Smooth muscle cell (in vitro differentiated cells): Measurements from ENCODE around the gene CRYL1. TPM values are rescaled to one million over a fixed set of nuclear protein-coding genes. Genes with fewer than 3 reads are reported as not detected.

Experiments used
- DNase-seq: peaks from one replicate; lab custom pipeline; 2025; ENCODE audit not compliant: unreplicated experiment; lab: John Stamatoyannopoulos, UW
- H2AFZ ChIP-seq: fragments of 200-600 bp; sonication (generic); 2 replicates; pipeline ENCODE4 v1.6.0; 2016; ENCODE audit warnings: antibody characterized with exemption, low read depth, mild to moderate bottlenecking
- H3F3A ChIP-seq: fragments of 200-600 bp; sonication (generic); 2 replicates; pipeline ENCODE4 v1.6.0; 2017; ENCODE audit warnings: antibody characterized with exemption, low read depth
- H3K27ac ChIP-seq: fragments of 200-600 bp; sonication (generic); 2 replicates; pipeline ENCODE4 v1.5.1; 2016; ENCODE audit warnings: low read depth, mild to moderate bottlenecking
- H3K27me3 ChIP-seq: fragments of 200-600 bp; sonication (generic); 2 replicates; pipeline ENCODE4 v1.6.1; 2016; ENCODE audit warnings: low read depth, mild to moderate bottlenecking
- H3K36me3 ChIP-seq: fragments of 200-600 bp; sonication (generic); 2 replicates; pipeline ENCODE4 v1.5.1; 2016; ENCODE audit warnings: low read depth
- H3K4me1 ChIP-seq: fragments of 200-600 bp; sonication (generic); 2 replicates; pipeline ENCODE4 v1.5.1; 2016; ENCODE audit warnings: low read depth
- H3K4me2 ChIP-seq: fragments of 200-600 bp; sonication (generic); 2 replicates; pipeline ENCODE4 v1.6.0; 2016; ENCODE audit warnings: mild to moderate bottlenecking
- H3K4me3 ChIP-seq: fragments of 200-600 bp; sonication (generic); 2 replicates; pipeline ENCODE4 v1.5.1; 2016; ENCODE audit warnings: mild to moderate bottlenecking
- H3K79me2 ChIP-seq: fragments of 200-600 bp; sonication (generic); 2 replicates; pipeline ENCODE4 v1.6.0; 2016; ENCODE audit warnings: low read depth, mild to moderate bottlenecking
- H3K9ac ChIP-seq: fragments of 200-600 bp; sonication (generic); 2 replicates; pipeline ENCODE4 v1.6.0; 2016; ENCODE audit warnings: low read depth
- H3K9me3 ChIP-seq: fragments of 200-600 bp; sonication (generic); replicated peaks from 2 replicates; pipeline ENCODE4 v1.5.1; 2016; ENCODE audit warnings: low read depth
- H4K20me1 ChIP-seq: fragments of 200-600 bp; sonication (generic); 2 replicates; pipeline ENCODE4 v1.6.0; 2016; ENCODE audit warnings: low read depth
- WGBS: methylation state at CpG from one replicate; pipeline ENCODE4 v1.1.7; 2016; ENCODE audit warnings: low lambda C conversion rate; 5-methylcytosine and 5-hydroxymethylcytosine counted together
- polyA plus RNA-seq: library from polyadenylated mRNA; unstranded; fragments of >200 nt; fragmentation: Nextera tagmentation; extraction: Ambion mirVana; gene quantifications from 2 replicates; pipeline ENCODE4 v1.2.1, GENCODE V29; 2016
- total RNA-seq: library from RNA; depleted of rRNA; stranded (reverse); fragments of >200 nt; gene quantifications from 2 replicates; pipeline ENCODE4 v1.2.3, GENCODE V29; 2014
- TF ChIP-seq, protein P1 (sequence below): fragments of 200-600 bp; sonication (generic); IDR thresholded peaks from 2 replicates; pipeline ENCODE4 v1.5.1; 2017; ENCODE audit warnings: borderline replicate concordance, mild to moderate bottlenecking, antibody characterized with exemption; ENCODE audit not compliant: insufficient read depth, poor library complexity, severe bottlenecking

CRYL1 gene
- total and polyA plus RNA-seq, 2 experiments from 2014 or later, result 6.5 to 12.4 TPM

GRCh38 chr13:20387441-20387971 is 138.2 kb downstream of the CRYL1 start:
- no peaks in the 10 kb centered on the region for H3K27me3 ChIP-seq
- no peak overlapping the region for H3K4me3 ChIP-seq
- WGBS, result 71% methylated on average over 8 of the region's 8 CpGs
- H4K20me1 ChIP-seq, result no peaks in the 10 kb centered on the region
- H3K9ac ChIP-seq, result no peak overlapping the region
- no peak overlapping the region for H2AFZ ChIP-seq
- no peaks in the 10 kb centered on the region for H3K4me1 ChIP-seq
- H3F3A ChIP-seq, result no peaks in the 10 kb centered on the region
- no peaks in the 10 kb centered on the region for H3K9me3 ChIP-seq
- DNase-seq, result no peak
- H3K79me2 ChIP-seq, result no peaks in the 10 kb centered on the region
- no peak overlapping the region for H3K4me2 ChIP-seq
- H3K36me3 ChIP-seq, result no peaks in the 10 kb centered on the region
- H3K27ac ChIP-seq, result no peak overlapping the region
- TF ChIP-seq, protein P1, sequence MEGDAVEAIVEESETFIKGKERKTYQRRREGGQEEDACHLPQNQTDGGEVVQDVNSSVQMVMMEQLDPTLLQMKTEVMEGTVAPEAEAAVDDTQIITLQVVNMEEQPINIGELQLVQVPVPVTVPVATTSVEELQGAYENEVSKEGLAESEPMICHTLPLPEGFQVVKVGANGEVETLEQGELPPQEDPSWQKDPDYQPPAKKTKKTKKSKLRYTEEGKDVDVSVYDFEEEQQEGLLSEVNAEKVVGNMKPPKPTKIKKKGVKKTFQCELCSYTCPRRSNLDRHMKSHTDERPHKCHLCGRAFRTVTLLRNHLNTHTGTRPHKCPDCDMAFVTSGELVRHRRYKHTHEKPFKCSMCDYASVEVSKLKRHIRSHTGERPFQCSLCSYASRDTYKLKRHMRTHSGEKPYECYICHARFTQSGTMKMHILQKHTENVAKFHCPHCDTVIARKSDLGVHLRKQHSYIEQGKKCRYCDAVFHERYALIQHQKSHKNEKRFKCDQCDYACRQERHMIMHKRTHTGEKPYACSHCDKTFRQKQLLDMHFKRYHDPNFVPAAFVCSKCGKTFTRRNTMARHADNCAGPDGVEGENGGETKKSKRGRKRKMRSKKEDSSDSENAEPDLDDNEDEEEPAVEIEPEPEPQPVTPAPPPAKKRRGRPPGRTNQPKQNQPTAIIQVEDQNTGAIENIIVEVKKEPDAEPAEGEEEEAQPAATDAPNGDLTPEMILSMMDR, result no peak

DNA sequence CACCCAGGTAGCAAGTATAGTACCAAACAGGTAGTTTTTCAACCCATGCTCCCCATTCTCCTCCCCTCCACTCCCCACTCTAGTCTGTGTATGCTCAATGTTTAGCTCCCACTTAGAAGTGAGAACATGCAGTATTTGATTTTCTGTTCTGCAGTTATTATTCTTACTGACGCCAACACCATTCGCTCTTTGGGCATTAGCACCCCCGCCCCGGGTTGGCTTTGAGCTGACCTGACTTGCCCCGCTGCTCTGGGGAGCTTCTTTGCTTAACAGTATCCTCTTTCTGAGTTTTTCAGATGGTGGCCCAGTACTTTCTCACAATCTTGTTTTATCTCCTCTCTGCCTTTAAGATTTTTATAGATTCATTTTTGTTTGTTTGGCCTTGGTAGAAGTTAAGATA is 138.7 kb downstream of the CRYL1 start:
- Histone ChIP-seq H3K27me3 (no peaks in the 10 kb centered on the region), H3K27ac (no peak overlapping the region), H3K4me1 (no peaks in the 10 kb centered on the region), H3K9me3 (no peaks in the 10 kb centered on the region), H2AFZ (no peak overlapping the region), H3F3A (no peaks in the 10 kb centered on the region), H3K79me2 (no peaks in the 10 kb centered on the region), H3K4me3 (no peak overlapping the region), H4K20me1 (no peaks in the 10 kb centered on the region), H3K4me2 (no peak overlapping the region), H3K36me3 (no peaks in the 10 kb centered on the region), H3K9ac (no peak overlapping the region)
- no peak for DNase-seq
- TF ChIP-seq, protein P1, result no peak
- 98% methylated on average over 5 of the region's 5 CpGs for WGBS

DNA sequence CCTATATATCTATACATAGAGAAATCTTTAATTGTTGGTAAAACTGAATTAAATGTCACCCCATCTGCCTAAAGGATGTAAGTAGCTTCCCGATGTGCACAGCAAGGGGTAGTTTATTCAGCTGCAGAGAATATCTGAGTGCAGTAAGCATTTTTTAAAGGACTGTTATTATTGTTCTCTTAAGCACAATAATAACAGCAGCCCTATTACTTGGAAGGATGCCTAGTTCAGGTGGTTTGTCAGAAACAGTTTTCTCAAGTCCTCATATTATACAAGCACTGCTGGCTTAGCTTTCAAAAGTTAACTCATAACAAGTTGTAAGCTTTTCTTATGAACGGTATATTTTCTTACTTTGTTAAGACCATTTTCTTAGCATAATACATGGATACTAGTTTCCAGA is 142.6 kb downstream of the CRYL1 start:
- TF ChIP-seq, protein P1, result no peak
- H3K79me2 ChIP-seq, result no peaks in the 10 kb centered on the region
- H2AFZ ChIP-seq, result no peak overlapping the region
- no peak for DNase-seq
- H3K9ac ChIP-seq, result no peak overlapping the region
- no peak overlapping the region for H3K4me2 ChIP-seq
- WGBS, result 92% methylated on average over 2 of the region's 2 CpGs
- H3K4me1 ChIP-seq, result no peaks in the 10 kb centered on the region
- H3K9me3 ChIP-seq, result no peaks in the 10 kb centered on the region
- H3K27ac ChIP-seq, result no peak overlapping the region
- no peaks in the 10 kb centered on the region for H3K27me3 ChIP-seq
- no peaks in the 10 kb centered on the region for H3K36me3 ChIP-seq
- H4K20me1 ChIP-seq, result no peaks in the 10 kb centered on the region
- H3K4me3 ChIP-seq, result no peak overlapping the region
- no peaks in the 10 kb centered on the region for H3F3A ChIP-seq

DNA sequence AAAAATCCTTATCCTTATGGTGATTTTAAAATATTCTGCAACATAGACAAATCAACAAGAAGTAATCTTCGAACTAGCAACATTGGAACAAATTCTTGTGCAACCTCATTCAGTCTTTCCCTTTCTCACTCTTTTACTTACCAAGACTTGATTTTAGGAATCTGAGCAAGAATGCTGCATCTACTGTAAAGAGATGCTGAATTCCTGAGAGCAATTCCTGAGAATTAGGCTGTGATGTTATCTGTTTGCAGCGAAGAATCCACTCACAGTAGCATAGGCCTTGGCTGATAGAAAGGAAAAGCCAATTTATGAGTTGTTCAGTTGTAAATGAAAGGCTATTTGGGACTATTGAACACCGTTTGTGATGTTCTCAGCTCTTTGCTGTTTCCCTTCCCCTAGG is 144.3 kb downstream of the CRYL1 start:
- Histone ChIP-seq H3K4me2 (no peak overlapping the region), H3K27me3 (no peaks in the 10 kb centered on the region), H3K9ac (no peak overlapping the region), H3K27ac (no peak overlapping the region), H3K79me2 (no peaks in the 10 kb centered on the region), H3F3A (no peaks in the 10 kb centered on the region), H3K4me1 (no peaks in the 10 kb centered on the region), H2AFZ (no peak overlapping the region), H4K20me1 (no peaks in the 10 kb centered on the region), H3K4me3 (no peak overlapping the region), H3K36me3 (no peaks in the 10 kb centered on the region), H3K9me3 (no peaks in the 10 kb centered on the region)
- no peak for DNase-seq
- TF ChIP-seq, protein P1, result no peak
- WGBS, result 54% methylated on average over 3 of the region's 3 CpGs
